OCI-LY7 (cell line): ENCODE results near the gene CSNK1D. TPM values are rescaled to one million over a fixed set of nuclear protein-coding genes. Genes with fewer than 3 reads are reported as not detected.

Experiments
- BruUV-seq: library from RNA; stranded (reverse); fragments of 400-500 nt; replicated peaks from 2 replicates; lab custom pipeline; 2021; lab: Mats Ljungman, UMichigan
- CTCF ChIA-PET: fragments of 300-600 bp; sonication (Branson Sonifier 250); formaldehyde crosslinking; loops from one replicate; lab custom pipeline; 2022; ENCODE audit warnings: antibody characterized with exemption; ENCODE audit not compliant: unreplicated experiment; lab: Charles Lee
- POLR2A ChIA-PET: fragments of 300-600 bp; sonication (Branson Sonifier 250); formaldehyde crosslinking; loops from one replicate; lab custom pipeline; 2022; ENCODE audit warnings: antibody characterized with exemption; lab: Charles Lee
- DNase-seq: peaks from one replicate; pipeline ENCODE4 v3.0.0-alpha.2; 2015; ENCODE audit warnings: low spot score
- H2AFZ ChIP-seq: fragments of 200-600 bp; sonication (generic), shearing (Covaris generic); 2 replicates; pipeline ENCODE4 v1.6.1; 2014; ENCODE audit warnings: mild to moderate bottlenecking, antibody characterized with exemption, low read length, moderate library complexity
- H3K27ac ChIP-seq: fragments of 200-600 bp; sonication (generic); 2 replicates; pipeline ENCODE4 v1.5.1; 2014; ENCODE audit warnings: mixed run types, low read depth, mild to moderate bottlenecking, moderate library complexity, low read length, inconsistent platforms; ENCODE audit not compliant: poor library complexity, severe bottlenecking
- H3K36me3 ChIP-seq: fragments of 200-600 bp; sonication (generic); 2 replicates; pipeline ENCODE4 v1.6.1; 2014; ENCODE audit warnings: mild to moderate bottlenecking, antibody characterized with exemption, low read length, moderate library complexity, mixed read lengths; ENCODE audit not compliant: insufficient read depth
- H3K4me1 ChIP-seq: fragments of 200-600 bp; sonication (generic); 2 replicates; pipeline ENCODE4 v1.5.1; 2014; ENCODE audit warnings: mild to moderate bottlenecking, low read length; ENCODE audit not compliant: insufficient read depth, poor library complexity, severe bottlenecking
- H3K4me2 ChIP-seq: fragments of 200-600 bp; sonication (generic); 2 replicates; pipeline ENCODE4 v1.6.1; 2014; ENCODE audit warnings: mild to moderate bottlenecking, low read length
- H3K4me3 ChIP-seq: fragments of 200-600 bp; sonication (generic); 2 replicates; pipeline ENCODE4 v1.5.1; 2014; ENCODE audit warnings: mild to moderate bottlenecking, low read depth, low read length; ENCODE audit not compliant: poor library complexity, severe bottlenecking
- H3K79me2 ChIP-seq: fragments of 200-600 bp; sonication (generic); 2 replicates; pipeline ENCODE4 v1.6.1; 2016; ENCODE audit warnings: low read depth, mild to moderate bottlenecking, low read length, moderate library complexity, mixed read lengths; ENCODE audit not compliant: insufficient read depth
- H3K9me2 ChIP-seq: fragments of 200-600 bp; sonication (generic); 2 replicates; pipeline ENCODE4 v1.6.1; 2016; ENCODE audit warnings: mild to moderate bottlenecking, low read length, mixed read lengths; ENCODE audit not compliant: insufficient read depth
- H3K9me3 ChIP-seq: fragments of 200-600 bp; sonication (generic); 2 replicates; pipeline ENCODE4 v1.6.1; 2014; ENCODE audit warnings: mild to moderate bottlenecking, mixed run types, low read length, mixed read lengths
- H4K20me1 ChIP-seq: fragments of 200-600 bp; sonication (generic); 2 replicates; pipeline ENCODE4 v1.6.1; 2014; ENCODE audit warnings: mild to moderate bottlenecking, antibody characterized with exemption, low read length, moderate library complexity, mixed read lengths; ENCODE audit not compliant: insufficient read depth
- EZH2phosphoT487 ChIP-seq: fragments of 200-600 bp; sonication (generic); IDR thresholded peaks from 2 replicates; pipeline ENCODE4 v1.6.1; 2018; ENCODE audit warnings: low read depth, borderline replicate concordance, mild to moderate bottlenecking, mixed run types, antibody characterized with exemption, low read length, moderate library complexity, mixed read lengths
- intact Hi-C: fragments of 100-400 bp; cut with micrococcal nuclease; formaldehyde crosslinking; loops from one replicate; pipeline ENCODE4 v1.10.0; 2022; ENCODE audit not compliant: unreplicated experiment
- total RNA-seq, 2 experiments: library from RNA; depleted of rRNA in 1 of 2; stranded (reverse); fragments of >200 nt in 1 of 2; shearing (Covaris generic) in 1 of 2; gene quantifications; 2 replicates each; pipeline ENCODE4 v1.2.3, GENCODE V29; 2014 to 2022
- TF ChIP-seq, protein P1 (sequence below): fragments of 200-600 bp; sonication (generic); conservative IDR thresholded peaks from 2 replicates; pipeline ENCODE4 v1.5.1; 2014; ENCODE audit warnings: mild to moderate bottlenecking, antibody characterized with exemption, low read length, moderate library complexity, mixed read lengths

Gene CSNK1D
- total RNA-seq, 2 experiments from 2014 or later = 53.0 to 181 TPM

GRCh38 chr17:82274134-82275020, 877 bp upstream of the CSNK1D start:
- no peaks in the 10 kb centered on the region for H3K9me2 ChIP-seq
- peaks cover 17% of the 10 kb centered on the region for H3K4me1 ChIP-seq
- H3K36me3 ChIP-seq = peaks cover 28% of the 10 kb centered on the region
- CTCF ChIA-PET = no interaction called here
- H3K79me2 ChIP-seq = peaks cover 36% of the 10 kb centered on the region
- no peaks in the 10 kb centered on the region for H3K9me3 ChIP-seq
- H2AFZ ChIP-seq = peak overlapping the region; percentile 55; the same call in 1 of the 2 replicates
- POLR2A ChIA-PET = interaction anchor here (1.2 to 1.3 kb wide), 2 partner anchors 9 to 24 kb away, joined by 3 read pairs; no protein-coding TSS in a partner anchor
- peak overlapping the region; percentile 71 for H3K4me2 ChIP-seq
- TF ChIP-seq, protein P1, sequence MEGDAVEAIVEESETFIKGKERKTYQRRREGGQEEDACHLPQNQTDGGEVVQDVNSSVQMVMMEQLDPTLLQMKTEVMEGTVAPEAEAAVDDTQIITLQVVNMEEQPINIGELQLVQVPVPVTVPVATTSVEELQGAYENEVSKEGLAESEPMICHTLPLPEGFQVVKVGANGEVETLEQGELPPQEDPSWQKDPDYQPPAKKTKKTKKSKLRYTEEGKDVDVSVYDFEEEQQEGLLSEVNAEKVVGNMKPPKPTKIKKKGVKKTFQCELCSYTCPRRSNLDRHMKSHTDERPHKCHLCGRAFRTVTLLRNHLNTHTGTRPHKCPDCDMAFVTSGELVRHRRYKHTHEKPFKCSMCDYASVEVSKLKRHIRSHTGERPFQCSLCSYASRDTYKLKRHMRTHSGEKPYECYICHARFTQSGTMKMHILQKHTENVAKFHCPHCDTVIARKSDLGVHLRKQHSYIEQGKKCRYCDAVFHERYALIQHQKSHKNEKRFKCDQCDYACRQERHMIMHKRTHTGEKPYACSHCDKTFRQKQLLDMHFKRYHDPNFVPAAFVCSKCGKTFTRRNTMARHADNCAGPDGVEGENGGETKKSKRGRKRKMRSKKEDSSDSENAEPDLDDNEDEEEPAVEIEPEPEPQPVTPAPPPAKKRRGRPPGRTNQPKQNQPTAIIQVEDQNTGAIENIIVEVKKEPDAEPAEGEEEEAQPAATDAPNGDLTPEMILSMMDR = no peak
- TF ChIP-seq EZH2phosphoT487 = no peak
- no TSS peak for BruUV-seq
- peaks cover 16% of the 10 kb centered on the region for H4K20me1 ChIP-seq
- H3K4me3 ChIP-seq = peak overlapping the region; percentile 90
- intact Hi-C loops = no loop called here
- DNase-seq = no peak
- no peak overlapping the region for H3K27ac ChIP-seq

GRCh38 chr17:82272495-82273326, 789 bp downstream of the CSNK1D start:
- Histone ChIP-seq H3K36me3 (peaks cover 44% of the 10 kb centered on the region), H3K79me2 (peaks cover 53% of the 10 kb centered on the region), H3K4me3 (peak overlapping the region; percentile 90), H3K27ac (peak overlapping the region; percentile 60), H3K4me1 (peaks cover 17% of the 10 kb centered on the region), H3K4me2 (peak overlapping the region; percentile 81), H3K9me2 (no peaks in the 10 kb centered on the region), H4K20me1 (peaks cover 24% of the 10 kb centered on the region), H2AFZ (peak overlapping the region; percentile 55; the same call in 1 of the 2 replicates), H3K9me3 (no peaks in the 10 kb centered on the region)
- DNase-seq = peak; percentile 57
- intact Hi-C loops = loop anchor here (1.0 kb wide), 1 partner anchor 20 kb away; no protein-coding TSS in a partner anchor
- CTCF ChIA-PET = interaction anchor here (0.6 kb wide), 1 partner anchor 141 kb away, joined by 4 read pairs; no protein-coding TSS in a partner anchor
- TF ChIP-seq EZH2phosphoT487 = no peak
- TF ChIP-seq, protein P1 = no peak
- POLR2A ChIA-PET = interaction anchor here (1.3 kb wide), 1 partner anchor 26 kb away, joined by 3 read pairs; no protein-coding TSS in a partner anchor
- BruUV-seq = no TSS peak
